Activated CD4-positive, CD25-positive, alpha-beta regulatory T cell treated with anti-CD3 and anti-CD28 coated beads, Interleukin-2, amount 50 U/mL, for 24 hours (primary cell): ENCODE measurements around the gene MKS1.

Experiments
- ATAC-seq, 2 donors: fragments of 150-1000 bp; cut with Tn5 transposase; one replicate each; pipeline ENCODE4 v1.10.0; 2021; ENCODE audit warnings: mild to moderate bottlenecking in 1 of 2, moderate library complexity in 1 of 2

The MKS1 gene

DNA sequence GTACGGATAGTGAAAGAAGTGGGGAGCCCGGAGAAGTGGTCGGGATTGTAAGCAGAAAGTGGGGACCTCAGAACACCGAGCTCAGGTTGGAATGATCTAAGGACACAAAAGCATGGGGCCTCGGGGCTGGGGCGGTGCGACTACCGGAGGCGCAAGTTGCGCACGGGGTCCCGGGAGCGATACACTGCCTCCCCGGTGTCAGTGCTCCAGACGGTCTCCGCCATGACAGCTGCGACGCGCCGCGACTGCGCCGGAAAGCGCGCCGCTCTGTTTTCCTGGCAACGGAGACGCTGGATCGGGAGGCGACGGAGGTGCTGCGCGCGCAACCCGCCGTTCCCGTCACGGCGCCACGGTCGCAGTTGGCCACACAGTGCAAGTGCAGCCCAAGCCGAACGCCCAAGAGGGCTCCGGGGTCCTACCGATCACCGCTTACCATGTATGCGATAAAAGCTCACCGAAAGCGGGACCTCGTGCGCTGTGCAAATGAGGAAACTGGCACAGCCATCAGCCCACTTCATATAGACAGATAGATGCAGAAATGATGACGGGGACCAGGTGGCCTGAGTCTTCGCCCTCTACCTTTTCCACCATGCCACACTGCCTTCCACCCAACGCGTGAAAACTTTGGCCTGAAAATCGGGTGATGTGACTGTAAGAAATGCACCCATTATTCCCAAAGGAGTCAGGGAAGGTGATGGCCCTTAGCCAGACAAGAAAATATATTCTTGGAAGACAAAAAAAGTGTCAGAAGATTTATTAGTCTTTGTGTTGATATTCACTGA lies at the start of gene MKS1:
Gene MKS1, minus strand, starts transcription at position 249 of the 782 bp plus-strand sequence. Its CDS starts 25 bp downstream, at position 224.
- ATAC-seq = peak; percentile 98

DNA sequence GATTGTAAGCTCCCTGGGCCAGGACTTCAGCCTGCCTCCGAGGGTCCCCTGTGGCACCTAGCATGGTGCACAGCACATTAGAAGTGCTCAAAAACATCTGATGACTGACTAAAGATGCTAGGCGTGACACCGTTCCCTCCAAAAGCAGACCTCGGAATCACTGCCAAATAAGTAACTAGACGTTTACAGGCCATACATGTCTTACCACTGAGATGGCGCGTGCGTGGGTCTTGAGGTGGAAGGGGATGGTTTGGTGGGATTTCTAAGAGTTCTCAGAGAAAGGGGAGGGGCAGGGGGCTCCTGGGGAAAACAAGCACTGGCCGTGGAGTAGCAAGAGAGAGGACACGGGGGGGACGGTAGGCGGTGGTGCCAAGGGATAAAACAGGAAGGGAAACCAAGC lies 49.3 kb upstream of the MKS1 start:
- ATAC-seq = no peak

DNA sequence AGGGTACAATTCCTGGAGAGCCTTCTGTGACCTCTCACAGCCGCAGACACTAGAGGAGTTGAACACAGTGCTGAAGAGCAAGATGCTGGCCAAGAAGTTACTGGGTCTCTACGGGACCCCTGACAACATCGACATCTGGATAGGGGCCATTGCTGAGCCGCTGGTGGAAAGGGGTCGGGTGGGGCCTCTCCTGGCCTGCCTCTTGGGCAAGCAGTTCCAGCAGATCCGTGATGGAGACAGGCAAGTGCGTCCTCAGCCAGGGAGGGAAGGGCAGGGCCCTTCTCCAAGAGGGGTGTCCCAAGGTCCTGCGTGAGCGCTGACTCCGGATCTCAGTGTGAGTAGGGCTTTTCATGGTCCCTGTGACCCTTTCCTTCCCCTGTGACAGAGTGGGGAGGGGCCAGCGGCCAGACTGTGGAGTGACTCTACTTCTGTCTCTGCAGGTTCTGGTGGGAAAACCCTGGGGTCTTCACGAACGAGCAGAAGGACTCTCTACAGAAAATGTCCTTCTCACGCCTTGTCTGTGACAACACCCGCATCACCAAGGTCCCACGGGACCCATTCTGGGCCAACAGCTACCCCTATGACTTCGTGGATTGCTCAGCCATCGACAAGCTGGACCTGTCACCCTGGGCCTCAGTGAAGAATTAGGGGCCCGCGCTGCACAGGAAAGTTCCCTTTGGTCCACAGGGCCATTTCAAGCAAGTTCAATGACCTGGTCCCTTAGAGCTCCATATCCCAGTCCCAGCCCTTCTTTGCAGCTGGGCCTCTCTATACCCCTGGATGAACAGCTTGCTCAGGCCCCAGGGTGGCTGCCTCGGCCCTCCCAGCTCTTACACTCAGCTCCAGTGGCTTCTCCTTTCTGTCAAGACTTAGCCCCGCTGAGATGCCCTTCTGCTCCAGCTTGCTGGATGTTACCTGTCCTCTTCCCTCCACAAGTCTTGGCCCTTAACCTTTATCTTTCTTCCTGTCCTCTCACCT lies 48.6 kb upstream of the MKS1 start:
- no peak for ATAC-seq

DNA sequence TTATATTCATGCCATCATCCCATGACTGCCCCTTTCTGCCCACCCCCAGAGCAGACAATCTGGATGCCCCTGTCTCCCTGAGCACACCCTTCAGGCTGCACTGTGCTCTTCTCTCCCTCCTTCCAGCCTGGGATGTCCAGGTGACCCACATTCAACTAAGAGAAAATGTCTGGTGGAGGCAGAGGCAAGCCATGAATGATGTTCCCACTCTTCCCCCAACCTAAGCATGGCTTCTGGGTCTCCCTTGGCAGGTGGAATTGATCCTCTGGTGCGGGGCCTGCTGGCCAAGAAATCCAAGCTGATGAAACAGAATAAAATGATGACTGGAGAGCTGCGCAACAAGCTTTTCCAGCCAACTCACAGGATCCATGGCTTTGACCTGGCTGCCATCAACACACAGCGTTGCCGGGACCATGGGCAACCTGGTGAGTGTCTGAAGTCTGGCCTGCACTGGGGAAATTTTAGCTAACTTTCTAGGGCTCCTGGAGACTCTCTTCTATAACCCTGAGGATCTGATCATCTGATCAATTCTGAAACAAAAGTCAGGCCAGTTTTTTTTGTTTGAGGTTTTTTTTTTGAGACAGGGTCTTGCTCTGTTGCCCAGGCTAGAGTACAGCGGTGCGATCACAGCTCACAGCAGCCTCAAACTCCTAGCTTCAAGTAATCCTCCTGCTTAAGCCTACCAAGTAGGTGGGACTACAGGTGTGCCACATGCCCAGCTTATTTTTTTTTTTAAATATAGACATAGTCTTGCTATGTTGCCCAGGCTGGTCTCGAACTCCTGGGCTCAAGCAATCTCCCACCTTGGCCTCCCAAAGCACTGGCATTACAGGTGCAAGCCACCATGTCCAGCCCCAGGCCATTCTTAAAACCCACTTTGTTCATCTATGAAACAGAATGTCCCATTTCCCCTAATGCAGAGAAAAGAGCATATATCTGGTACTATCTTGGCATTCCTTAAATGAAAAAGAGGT lies 47.1 kb upstream of the MKS1 start:
- ATAC-seq = no peak

DNA sequence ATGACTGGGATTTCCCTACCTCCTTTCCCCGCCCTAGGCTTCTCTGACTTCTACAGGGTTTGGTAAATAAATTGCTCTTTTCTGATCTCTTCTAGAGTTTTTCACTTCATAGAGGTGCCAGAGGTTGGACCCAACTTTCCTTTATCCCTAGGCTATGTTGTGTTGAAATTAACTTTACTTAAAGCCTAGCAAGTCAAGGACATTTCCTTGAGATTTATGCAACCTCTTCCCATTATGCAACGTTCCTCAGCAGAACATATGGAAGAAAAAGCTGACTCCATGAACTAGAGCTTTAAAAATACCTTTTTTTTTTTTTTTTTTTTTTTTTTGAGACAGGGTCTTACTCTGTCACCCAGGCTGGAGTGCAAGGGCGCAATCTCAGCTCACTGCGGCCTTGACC lies 46.2 kb upstream of the MKS1 start:
- no peak for ATAC-seq

DNA sequence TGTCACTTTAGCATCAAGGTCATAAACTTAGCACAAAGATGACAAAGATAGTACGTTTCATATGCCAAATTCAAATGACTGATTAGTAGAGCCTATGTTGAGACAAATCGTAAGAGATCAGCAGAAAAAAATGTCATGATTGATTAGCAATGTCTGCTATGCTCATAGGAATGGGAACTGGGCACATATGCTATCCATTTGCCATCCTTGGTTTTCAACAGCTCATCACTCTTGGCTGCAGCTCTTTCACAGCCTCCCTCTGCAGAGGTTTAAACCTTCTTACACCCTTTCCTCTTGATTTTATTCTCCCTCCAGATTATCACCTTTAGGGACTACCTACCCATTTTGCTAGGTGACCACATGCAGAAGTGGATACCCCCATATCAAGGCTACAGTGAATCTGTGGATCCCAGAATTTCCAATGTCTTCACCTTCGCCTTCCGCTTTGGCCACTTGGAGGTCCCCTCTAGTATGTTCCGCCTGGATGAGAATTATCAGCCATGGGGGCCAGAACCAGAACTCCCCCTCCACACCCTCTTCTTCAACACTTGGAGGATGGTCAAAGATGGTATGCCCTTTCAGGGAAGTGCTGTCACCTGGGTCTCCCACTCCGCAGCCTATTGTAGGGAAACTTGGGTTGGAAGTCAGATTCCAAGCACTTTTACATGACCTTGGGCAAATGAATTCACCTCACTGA lies 45.5 kb upstream of the MKS1 start:
- no peak for ATAC-seq

DNA sequence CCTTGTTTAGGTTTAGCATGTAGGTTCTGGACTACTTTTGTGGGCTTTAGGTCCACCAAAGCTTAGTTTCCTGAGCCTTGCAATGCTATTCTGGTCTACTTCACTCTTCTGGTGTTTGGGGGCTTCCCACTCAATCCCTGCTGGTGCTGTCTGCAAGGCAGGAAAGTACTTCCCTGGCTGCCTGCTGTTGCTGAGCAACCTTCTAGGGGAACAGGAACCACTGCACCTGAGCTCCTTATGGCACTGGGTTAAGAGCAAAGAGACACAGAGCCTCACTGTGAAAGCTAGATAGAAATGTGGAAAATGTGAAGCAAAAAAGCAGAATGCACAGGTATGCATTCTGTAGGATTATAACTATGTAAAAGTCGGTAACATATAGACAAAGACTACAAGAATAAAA lies 44.7 kb upstream of the MKS1 start:
- ATAC-seq = no peak

DNA sequence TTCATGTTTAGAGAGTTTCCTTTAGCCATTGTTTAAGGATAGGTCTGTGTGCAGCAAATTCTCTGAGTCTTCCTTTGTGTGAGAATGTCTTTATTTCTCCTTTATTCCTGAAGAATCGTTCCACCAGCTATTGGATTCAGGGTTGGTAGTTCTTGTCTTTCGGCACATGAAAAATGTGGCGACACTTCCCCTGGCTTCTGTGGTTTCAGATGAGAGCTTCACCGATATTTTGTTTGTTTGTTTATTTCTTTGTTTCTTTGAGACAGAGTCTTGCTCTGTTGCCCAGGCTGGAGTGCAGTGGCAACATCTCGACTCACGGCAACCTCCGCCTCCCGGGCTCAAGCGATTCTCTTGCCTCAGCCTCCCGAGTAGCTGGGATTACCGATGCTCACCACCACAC lies 43.1 kb upstream of the MKS1 start:
- no peak for ATAC-seq

DNA sequence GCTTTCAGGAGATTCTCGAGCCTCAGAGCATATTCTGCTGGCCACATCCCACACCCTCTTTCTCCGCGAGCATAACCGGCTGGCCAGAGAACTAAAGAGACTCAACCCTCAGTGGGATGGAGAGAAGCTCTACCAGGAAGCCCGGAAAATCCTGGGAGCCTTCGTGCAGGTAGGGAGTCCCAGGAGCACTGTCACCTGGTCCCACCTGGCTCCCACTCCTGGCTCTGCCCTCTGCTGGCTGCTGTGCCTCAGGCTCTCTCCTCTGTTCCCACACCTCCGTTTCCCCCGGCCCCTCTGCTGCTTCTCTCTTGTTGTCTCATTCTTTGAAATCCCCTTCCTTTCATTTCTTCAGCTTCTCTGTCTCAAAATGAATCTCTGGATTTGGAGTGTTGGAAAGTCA lies 35.7 kb upstream of the MKS1 start:
- ATAC-seq = peak in 1 of 2 donors; percentile 20

DNA sequence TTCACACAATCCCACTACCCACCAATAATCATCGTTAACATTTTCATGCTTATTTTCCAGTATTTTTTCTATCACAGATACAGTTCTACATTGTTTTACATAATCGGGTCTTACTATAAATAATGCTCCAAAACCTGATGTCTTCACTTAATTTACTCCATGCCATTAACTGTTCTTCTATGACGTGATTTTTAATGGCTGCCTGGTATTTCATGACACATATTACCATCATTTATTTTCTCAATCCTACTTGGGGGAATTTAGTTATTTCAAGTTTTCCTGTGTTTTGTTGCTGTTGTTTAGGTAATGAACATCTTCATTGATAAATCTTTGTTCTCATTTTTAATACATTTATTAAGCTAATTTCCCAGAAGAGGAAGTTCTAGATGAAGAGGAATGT lies 34.0 kb upstream of the MKS1 start:
- no peak for ATAC-seq

DNA sequence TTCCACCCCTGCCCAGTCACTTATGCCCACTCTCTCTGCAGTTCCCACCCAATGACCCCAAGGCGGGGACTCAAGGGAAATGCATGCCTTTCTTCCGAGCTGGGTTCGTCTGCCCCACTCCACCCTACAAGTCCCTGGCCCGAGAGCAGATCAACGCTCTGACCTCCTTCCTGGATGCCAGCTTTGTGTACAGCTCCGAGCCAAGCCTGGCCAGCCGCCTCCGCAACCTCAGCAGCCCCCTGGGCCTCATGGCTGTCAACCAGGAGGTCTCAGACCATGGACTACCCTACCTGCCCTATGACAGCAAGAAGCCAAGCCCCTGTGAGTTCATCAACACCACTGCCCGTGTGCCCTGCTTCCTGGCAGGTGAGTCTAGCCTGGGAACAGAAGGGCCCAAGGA lies 33.1 kb upstream of the MKS1 start:
- no peak for ATAC-seq

DNA sequence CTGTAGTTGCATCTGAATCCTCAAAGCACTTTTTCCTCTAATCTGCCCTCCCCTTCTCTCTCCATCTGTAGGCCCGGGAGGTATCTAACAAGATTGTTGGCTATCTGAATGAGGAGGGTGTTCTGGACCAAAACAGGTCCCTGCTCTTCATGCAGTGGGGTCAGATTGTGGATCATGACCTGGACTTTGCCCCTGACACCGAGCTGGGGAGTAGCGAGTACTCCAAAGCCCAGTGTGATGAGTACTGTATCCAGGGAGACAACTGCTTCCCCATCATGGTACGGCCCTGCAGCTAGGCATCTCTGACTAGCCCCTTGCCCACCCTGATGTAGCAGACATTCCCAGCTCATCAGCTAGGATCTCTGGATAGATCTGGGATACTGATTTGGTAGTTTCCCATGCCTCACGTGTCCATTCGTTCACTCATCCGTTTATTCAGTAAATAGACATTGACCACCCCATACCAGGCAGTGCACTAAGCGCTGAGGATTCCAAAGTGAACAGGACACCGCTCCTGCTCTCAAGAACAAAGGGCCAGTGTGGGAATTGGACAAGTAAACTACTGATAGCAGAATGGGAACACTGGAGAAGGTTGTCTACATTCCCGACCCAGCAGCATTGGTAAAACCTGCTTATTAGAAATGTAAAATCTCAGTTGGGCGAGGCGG lies 31.4 kb upstream of the MKS1 start:
- ATAC-seq = no peak

DNA sequence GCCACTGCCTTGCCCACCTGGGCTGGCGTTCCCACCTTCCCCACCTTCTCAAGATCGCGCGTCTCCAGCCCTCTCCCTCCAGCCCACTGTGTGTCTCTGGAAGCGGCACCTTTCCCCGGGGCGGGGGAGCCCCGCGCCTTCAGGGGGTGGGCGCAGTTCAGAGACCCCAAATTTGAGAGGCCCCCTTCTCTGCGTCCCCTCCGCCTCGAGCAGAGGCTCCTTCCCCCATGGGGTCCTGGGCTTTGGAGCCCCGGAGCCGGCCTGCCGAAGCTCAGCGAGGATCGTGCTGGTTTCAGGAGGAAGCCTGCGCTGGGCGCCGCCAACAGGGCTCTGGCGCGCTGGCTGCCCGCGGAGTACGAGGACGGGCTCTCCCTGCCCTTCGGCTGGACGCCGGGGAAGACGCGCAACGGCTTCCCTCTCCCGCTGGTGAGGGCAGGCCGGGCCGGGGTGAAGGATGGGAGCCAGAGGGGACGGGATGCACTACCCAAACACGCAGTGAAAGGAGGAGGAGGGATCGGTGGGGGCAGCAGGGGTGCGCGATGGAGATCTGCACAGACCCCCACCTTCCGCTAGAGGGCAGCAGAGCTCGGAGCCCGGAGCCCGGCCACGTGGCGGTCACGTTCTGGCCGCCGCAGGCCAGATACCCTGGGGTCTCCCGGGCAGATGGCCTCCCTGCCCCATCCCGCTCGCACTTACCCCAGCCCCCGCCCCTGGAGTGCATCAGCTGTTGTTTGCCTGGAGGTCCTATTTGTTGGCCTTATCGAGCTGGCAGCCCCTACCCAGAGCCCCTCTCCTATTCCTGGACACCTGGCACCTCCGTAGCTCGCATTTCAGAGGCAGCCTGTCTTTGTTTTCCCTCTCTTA lies 30.4 kb upstream of the MKS1 start:
- ATAC-seq = peak; percentile 84 to 92

DNA sequence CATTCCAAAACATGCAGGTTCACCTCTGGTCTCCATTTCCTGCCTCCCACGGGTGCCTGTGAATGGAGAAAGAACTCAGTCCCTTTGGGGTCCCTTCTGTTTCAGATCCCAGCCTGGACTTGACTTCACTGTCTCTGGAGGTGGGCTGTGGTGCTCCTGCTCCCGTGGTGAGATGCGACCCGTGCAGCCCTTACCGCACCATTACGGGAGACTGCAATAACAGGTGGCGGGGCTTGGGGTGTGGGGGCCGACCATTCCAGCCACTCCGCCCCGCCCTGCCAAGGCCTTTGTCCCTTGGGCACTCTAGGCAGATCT lies 29.9 kb upstream of the MKS1 start:
- ATAC-seq = no peak

DNA sequence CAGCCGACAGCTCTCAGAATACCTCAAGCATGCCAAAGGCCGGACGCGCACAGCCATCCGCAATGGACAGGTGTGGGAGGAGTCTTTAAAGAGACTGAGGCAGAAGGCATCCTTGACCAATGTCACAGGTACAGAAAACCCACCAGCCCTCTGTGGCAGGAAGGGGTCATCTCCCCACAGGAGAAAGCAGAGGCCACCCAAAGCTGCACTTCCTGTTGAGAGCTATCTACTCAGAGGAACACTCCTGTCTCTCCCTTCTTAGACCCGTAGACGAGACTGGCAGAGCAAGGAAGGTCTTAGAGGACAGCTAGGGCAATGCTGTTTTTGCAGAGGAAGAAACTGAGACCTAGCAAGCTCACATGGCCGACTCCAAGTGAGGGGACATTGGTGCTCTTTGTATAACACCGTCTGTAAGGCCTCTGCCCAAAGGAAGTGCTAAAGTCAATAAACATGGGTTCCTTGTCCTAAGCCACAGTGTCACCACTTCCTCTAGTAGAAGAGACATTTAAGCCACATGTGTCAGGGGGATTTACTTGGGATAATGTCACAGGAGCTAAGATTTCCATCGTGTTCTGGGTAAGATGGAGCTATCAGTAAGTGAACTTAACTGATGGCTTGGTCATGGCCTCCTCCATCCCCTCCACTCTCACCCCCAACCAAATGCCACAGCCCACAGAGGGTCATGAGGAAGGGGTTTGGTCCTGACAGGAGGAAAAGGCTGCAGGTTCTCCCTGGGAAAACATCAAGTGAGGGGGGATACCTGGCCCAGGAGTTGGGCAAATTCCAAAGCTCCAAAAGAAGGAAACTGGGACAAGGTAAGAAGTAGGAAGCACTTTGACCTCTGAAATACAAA lies 28.7 kb upstream of the MKS1 start:
- ATAC-seq = no peak

DNA sequence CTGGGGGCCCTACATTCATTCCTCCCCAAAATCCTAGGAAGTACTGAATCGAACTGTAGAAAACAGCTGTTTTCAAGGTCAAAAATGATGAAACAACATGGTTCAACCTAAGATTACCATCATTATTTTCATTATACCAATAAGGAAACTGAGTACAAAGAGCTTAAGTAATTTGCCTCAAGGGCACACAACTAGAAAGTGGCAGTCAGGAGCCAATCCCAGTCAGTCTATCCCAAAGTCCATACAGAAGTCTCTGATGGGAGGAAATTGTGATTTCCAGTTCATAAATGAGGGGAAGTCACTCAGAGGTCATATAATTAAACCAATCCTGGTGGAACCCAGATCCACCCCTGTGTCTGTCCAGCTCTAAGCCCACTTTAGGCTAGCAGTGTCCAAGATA lies 27.7 kb upstream of the MKS1 start:
- ATAC-seq = no peak

DNA sequence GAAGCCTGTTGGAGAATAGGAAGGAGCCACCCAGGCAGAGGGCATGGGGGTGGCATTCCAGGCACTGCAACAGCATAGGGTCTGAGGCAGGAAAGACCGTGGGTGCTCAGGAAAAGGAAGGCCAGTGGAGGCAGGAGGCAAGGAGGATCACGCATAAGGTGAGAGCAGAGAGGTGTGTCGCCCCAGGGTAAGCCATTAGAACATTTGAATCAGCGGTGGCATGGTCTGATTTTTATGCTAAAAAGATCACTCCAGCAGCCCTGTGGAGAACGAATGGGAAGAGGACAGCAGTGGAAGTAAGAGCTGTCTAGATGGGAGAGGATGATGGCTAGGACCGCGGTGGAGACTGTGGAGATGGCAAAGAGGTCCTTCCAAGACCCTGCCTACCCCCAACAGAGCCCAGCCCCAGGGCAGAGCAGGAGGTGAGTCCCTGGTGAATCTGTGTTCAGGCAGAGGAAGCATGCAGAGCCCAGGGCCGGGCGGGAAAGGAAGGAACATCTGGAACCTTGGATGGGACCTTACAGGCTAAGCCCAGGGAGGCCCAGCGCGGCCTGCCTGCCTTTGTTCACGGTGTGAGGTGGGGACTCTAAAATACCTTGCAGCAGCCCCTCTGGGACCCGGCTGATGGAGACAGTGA lies 27.2 kb upstream of the MKS1 start:
- ATAC-seq = no peak

DNA sequence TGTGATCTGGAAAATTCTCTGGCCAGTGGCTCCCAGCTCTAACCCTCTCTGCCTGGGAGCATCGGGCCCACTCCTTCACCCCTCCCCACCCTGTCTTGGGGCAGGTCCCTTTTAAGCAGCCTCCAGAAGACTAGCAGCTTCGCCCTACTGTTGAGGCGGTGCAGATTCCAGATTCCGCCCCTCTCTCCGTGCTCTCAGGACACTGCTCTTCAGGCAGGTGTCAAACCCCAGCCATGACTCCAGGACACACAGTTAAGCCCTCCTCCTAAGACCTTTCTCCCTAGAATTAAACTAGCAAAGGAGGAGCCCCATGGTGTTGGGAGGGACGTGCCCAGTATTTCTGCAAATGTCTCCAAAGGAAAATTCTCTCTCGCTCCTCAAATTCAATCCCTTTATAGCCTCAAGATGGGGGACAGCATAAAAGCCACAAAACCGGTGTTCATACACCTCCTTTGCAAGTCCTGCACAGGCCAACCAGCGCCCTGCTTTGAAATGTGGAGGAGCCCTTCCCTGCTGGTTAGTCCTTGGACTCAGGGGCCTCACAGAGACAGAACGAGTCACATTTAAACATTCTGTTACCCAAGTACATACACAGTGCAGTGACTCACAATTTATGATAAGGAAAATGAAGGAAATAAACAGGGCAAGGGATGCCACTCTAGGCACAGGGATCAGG lies 26.5 kb upstream of the MKS1 start:
- ATAC-seq = no peak
